K562 (cell line): ENCODE results near the gene NUDT22. TPM values are rescaled to one million over a fixed set of nuclear protein-coding genes. Genes with fewer than 3 reads are reported as not detected.
A peak's percentile ranks its signal among the peaks of the same experiment; 100 is the strongest.

Experiments used
- GABPA ChIP-seq: fragments of 200-800 bp; sonication (Bioruptor generic); conservative IDR thresholded peaks from 2 replicates; pipeline ENCODE4 v1.6.1; 2016; ENCODE audit warnings: low read depth, missing genetic modification characterization, missing compliant biosample characterization
- HNRNPUL1 ChIP-seq: fragments of 200-400 bp; formaldehyde crosslinking; IDR thresholded peaks from 2 replicates; pipeline ENCODE4 v1.6.1; 2017; ENCODE audit warnings: low read length
- KDM2B ChIP-seq: fragments of 250-450 bp; sonication (Bioruptor Pico); IDR thresholded peaks from 2 replicates; pipeline ENCODE4 v1.8.0; 2021; ENCODE audit warnings: mild to moderate bottlenecking, moderate library complexity
- MTA3 ChIP-seq: fragments of 450-650 bp; formaldehyde crosslinking; IDR thresholded peaks from 2 replicates; pipeline ENCODE4 v1.6.1; 2017; ENCODE audit warnings: mild to moderate bottlenecking, borderline replicate concordance
- NR4A1 ChIP-seq, 2 experiments: fragments of 250-450 bp in 1 of 2; fragments of 450-650 bp in 1 of 2; sonication (Bioruptor Pico) in 1 of 2; IDR thresholded peaks; 2 replicates each; pipeline versions ENCODE4 v1.4.0 to v1.6.1; 2016 to 2020; ENCODE audit warnings: mild to moderate bottlenecking in 2 of 2, missing compliant biosample characterization in 1 of 2, missing genetic modification characterization in 1 of 2, moderate library complexity in 1 of 2
- RFX7 ChIP-seq: fragments of 250-450 bp; sonication (Bioruptor Pico); IDR thresholded peaks from 2 replicates; pipeline ENCODE4 v1.5.1; 2021; ENCODE audit warnings: mild to moderate bottlenecking
- RUNX1 ChIP-seq: sonication (generic); IDR thresholded peaks from 2 replicates; pipeline ENCODE4 v1.6.1; 2016; ENCODE audit warnings: antibody characterized with exemption, low read depth
- SETDB1 ChIP-seq: IDR thresholded peaks from one replicate; pipeline ENCODE4 v1.6.1; 2012; ENCODE audit warnings: low read length, control low read depth, inconsistent platforms
- SMARCA5 ChIP-seq: fragments of 450-650 bp; IDR thresholded peaks from 2 replicates; pipeline ENCODE4 v1.6.1; 2016
- TAF7 ChIP-seq: fragments of 450-650 bp; IDR thresholded peaks from 2 replicates; pipeline ENCODE4 v1.6.1; 2016; ENCODE audit warnings: missing genetic modification characterization, missing compliant biosample characterization
- ZBED1 ChIP-seq: IDR thresholded peaks from 2 replicates; pipeline ENCODE4 v1.6.1; 2014
- ZC3H4 ChIP-seq: sonication (generic); formaldehyde crosslinking; IDR thresholded peaks from 2 replicates; pipeline ENCODE4 v1.9.0; 2021; ENCODE audit warnings: missing genetic modification reagents, borderline replicate concordance
- ZFP1 ChIP-seq: fragments of 450-650 bp; formaldehyde crosslinking; IDR thresholded peaks from 2 replicates; pipeline ENCODE4 v1.4.0; 2020; ENCODE audit warnings: mild to moderate bottlenecking, mixed read lengths
- ZNF717 ChIP-seq: fragments of 250-450 bp; sonication (Bioruptor Pico); IDR thresholded peaks from 2 replicates; pipeline ENCODE4 v1.5.0; 2021
- polyA plus RNA-seq, 8 experiments: library from polyadenylated mRNA; depleted of rRNA in 4 of 8; stranded (reverse) in 5 of 8; unstranded in 3 of 8; fragments of >200 nt; fragmentation: Nextera tagmentation in 2 of 8; fragmentation: Illumina TruSeq in 1 of 8; extraction: Ambion mirVana in 2 of 8; extraction: Trizol in 1 of 8; gene quantifications; 2 replicates each; pipeline versions ENCODE4 v1.2.1 to v1.2.3, GENCODE V29; 2011 to 2014; ENCODE audit warnings: inconsistent platforms in 1 of 8, missing spikeins in 1 of 8
- total RNA-seq, 7 experiments: library from RNA; depleted of rRNA in 6 of 7; stranded (reverse); fragments of >200 nt in 6 of 7; fragmentation: Illumina TruSeq in 2 of 7; extraction: Trizol in 2 of 7; gene quantifications; 2 replicates each; pipeline versions ENCODE4 v1.2.1 to v1.2.3, GENCODE V29; 2011 to 2021; ENCODE audit warnings: low replicate concordance in 1 of 7
- TF ChIP-seq, protein P1 (sequence below): fragments of 450-650 bp; IDR thresholded peaks from 2 replicates; pipeline ENCODE4 v1.6.1; 2016; ENCODE audit warnings: low read depth
- TF ChIP-seq, protein P2 (sequence below), 2 experiments: fragments of 450-650 bp in 1 of 2; sonication (generic) in 1 of 2; formaldehyde crosslinking in 1 of 2; IDR thresholded peaks in 1 of 2; conservative IDR thresholded peaks in 1 of 2; 2 replicates each; pipeline versions ENCODE4 v1.6.1 to v1.8.1; 2016 to 2023; ENCODE audit warnings: mild to moderate bottlenecking in 2 of 2, moderate library complexity in 2 of 2, inconsistent platforms in 1 of 2, missing genetic modification reagents in 1 of 2
- TF ChIP-seq, protein P3 (sequence below): sonication (generic); formaldehyde crosslinking; IDR thresholded peaks from 2 replicates; pipeline ENCODE4 v1.8.0; 2022; ENCODE audit warnings: mild to moderate bottlenecking, missing genetic modification reagents

The NUDT22 gene
- total and polyA plus RNA-seq, 9 of the 15 experiments (the other 6 are each of a cell fraction or from before 2014, with no cell fraction given) = 6.3 to 92.6 (median 37.4) TPM

DNA sequence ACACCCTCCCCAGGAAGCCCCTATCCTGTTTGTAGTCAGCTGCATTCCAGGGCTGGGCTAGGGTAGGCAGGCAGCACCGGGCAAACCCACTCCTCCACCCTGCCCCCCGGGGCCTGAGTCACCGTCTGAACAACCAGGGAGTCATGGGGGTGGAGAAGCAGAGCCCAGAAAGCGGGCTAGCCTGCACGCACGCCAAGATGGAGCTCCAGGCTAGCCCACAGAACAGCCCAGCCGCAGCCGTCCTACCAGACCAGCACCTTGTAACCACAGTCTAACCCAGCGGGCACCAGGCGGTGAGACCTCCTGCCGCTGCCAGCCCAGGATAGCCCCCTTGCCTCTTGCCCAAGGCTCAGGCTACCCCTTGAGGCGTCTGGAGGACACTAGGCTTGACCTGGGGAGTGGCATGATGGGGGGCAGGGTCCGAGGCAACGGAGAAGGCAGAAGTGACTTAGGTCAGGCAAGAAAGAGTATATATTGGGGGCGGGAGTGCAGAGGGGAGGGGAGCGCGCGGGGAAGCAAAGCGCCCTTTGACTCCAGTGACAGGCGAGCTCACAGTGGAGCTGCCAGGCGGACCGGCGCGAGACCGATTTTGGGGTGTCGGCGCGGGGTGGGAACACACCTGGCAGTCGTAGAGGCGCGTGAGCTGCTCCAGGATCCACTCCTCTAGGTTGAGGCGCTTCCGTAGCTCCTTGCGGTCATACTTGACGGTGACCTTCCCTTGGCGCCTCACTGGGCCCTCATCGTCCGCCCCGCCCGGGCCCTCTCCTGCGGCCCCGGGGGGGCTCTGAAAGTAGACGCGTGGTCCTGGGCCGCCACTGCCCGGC lies 19.9 kb downstream of the NUDT22 start (continued):
- TF ChIP-seq KDM2B (CRISPR knock-in tag) (no peak), GABPA (tag) (no peak), MTA3 (peak; percentile 71; the same call in 1 of the 2 replicates), ZC3H4 (CRISPR knock-in tag) (0 out of 2 replicates have a peak, but pooled peaks have one; percentile 8), RUNX1 (no peak), ZNF717 (CRISPR knock-in tag) (no peak), ZBED1 (peak; percentile 50; the same call in 1 of the 2 replicates), HNRNPUL1 (no peak), RFX7 (CRISPR knock-in tag) (no peak), TAF7 (no peak), SMARCA5 (peak; percentile 56; the same call in 1 of the 2 replicates), NR4A1 (CRISPR knock-in tag; IDR thresholded peaks at IDR 0.05) (no peak), NR4A1 (tag; IDR thresholded peaks at IDR 0.05) (no peak), SETDB1 (no peak), ZFP1 (CRISPR knock-in tag) (no peak)
- TF ChIP-seq, protein P1, sequence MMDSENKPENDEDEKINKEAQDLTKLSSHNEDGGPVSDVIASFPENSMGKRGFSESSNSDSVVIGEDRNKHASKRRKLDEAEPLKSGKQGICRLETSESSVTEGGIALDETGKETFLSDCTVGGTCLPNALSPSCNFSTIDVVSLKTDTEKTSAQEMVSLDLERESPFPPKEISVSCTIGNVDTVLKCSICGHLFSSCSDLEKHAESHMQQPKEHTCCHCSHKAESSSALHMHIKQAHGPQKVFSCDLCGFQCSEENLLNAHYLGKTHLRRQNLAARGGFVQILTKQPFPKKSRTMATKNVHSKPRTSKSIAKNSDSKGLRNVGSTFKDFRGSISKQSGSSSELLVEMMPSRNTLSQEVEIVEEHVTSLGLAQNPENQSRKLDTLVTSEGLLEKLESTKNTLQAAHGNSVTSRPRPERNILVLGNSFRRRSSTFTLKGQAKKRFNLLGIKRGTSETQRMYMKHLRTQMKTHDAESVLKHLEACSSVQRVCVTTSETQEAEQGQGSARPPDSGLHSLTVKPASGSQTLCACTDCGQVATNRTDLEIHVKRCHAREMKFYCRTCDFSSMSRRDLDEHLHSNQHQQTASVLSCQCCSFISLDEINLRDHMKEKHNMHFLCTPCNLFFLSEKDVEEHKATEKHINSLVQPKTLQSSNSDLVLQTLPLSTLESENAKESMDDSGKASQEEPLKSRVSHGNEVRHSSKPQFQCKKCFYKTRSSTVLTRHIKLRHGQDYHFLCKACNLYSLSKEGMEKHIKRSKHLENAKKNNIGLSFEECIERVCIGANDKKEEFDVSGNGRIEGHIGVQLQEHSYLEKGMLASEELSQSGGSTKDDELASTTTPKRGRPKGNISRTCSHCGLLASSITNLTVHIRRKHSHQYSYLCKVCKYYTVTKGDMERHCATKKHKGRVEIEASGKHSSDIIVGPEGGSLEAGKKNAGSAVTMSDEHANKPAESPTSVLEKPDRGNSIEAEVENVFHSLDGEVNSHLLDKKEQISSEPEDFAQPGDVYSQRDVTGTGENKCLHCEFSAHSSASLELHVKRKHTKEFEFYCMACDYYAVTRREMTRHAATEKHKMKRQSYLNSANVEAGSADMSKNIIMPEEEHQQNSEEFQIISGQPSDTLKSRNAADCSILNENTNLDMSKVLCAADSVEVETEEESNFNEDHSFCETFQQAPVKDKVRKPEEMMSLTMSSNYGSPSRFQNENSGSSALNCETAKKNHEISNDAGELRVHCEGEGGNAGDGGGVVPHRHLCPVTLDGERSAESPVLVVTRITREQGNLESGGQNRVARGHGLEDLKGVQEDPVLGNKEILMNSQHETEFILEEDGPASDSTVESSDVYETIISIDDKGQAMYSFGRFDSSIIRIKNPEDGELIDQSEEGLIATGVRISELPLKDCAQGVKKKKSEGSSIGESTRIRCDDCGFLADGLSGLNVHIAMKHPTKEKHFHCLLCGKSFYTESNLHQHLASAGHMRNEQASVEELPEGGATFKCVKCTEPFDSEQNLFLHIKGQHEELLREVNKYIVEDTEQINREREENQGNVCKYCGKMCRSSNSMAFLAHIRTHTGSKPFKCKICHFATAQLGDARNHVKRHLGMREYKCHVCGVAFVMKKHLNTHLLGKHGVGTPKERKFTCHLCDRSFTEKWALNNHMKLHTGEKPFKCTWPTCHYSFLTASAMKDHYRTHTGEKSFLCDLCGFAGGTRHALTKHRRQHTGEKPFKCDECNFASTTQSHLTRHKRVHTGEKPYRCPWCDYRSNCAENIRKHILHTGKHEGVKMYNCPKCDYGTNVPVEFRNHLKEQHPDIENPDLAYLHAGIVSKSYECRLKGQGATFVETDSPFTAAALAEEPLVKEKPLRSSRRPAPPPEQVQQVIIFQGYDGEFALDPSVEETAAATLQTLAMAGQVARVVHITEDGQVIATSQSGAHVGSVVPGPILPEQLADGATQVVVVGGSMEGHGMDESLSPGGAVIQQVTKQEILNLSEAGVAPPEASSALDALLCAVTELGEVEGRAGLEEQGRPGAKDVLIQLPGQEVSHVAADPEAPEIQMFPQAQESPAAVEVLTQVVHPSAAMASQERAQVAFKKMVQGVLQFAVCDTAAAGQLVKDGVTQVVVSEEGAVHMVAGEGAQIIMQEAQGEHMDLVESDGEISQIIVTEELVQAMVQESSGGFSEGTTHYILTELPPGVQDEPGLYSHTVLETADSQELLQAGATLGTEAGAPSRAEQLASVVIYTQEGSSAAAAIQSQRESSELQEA = no peak
- TF ChIP-seq, protein P2, sequence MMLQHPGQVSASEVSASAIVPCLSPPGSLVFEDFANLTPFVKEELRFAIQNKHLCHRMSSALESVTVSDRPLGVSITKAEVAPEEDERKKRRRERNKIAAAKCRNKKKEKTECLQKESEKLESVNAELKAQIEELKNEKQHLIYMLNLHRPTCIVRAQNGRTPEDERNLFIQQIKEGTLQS (IDR thresholded peaks at IDR 0.05) = peak; percentile 86
- TF ChIP-seq, protein P2 (CRISPR knock-in tag; conservative IDR thresholded peaks at IDR 0.05) = no peak
- TF ChIP-seq, protein P3, sequence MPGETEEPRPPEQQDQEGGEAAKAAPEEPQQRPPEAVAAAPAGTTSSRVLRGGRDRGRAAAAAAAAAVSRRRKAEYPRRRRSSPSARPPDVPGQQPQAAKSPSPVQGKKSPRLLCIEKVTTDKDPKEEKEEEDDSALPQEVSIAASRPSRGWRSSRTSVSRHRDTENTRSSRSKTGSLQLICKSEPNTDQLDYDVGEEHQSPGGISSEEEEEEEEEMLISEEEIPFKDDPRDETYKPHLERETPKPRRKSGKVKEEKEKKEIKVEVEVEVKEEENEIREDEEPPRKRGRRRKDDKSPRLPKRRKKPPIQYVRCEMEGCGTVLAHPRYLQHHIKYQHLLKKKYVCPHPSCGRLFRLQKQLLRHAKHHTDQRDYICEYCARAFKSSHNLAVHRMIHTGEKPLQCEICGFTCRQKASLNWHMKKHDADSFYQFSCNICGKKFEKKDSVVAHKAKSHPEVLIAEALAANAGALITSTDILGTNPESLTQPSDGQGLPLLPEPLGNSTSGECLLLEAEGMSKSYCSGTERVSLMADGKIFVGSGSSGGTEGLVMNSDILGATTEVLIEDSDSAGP = peak; percentile 38; the same call in 1 of the 2 replicates
